Left kidney (tissue), 2 donors: ENCODE results near the gene CLIC5. TPM values are rescaled to one million over a fixed set of nuclear protein-coding genes. Genes with fewer than 3 reads are reported as not detected.

Experiments
- DNase-seq: peaks from one replicate; pipeline ENCODE4 v3.0.0-alpha.2; 2013
- polyA plus RNA-seq: library from polyadenylated mRNA; unstranded; fragments of 120-200 nt; gene quantifications from one replicate; pipeline ENCODE4 v1.2.1, GENCODE V29; 2013; ENCODE audit not compliant: insufficient read length

The CLIC5 gene
- polyA plus RNA-seq, 1 donor: 209 TPM

- no peak for DNase-seq
Observed at GRCh38 chr6:45843848-45844521, 171.7 kb downstream of the CLIC5 start.

- no peak for DNase-seq
Observed at GRCh38 chr6:45841062-45841461, 174.6 kb downstream of the CLIC5 start.

- DNase-seq: no peak
Observed at GRCh38 chr6:45838996-45839395, 176.7 kb downstream of the CLIC5 start.

- DNase-seq: no peak
Observed at GRCh38 chr6:45838451-45838850, 177.2 kb downstream of the CLIC5 start.

- DNase-seq: no peak
Observed at GRCh38 chr6:45837541-45838200, 178.0 kb downstream of the CLIC5 start.

GRCh38 chr6:45836984-45837383 is 178.7 kb downstream of the CLIC5 start:
- no peak for DNase-seq

- DNase-seq: no peak
Observed at GRCh38 chr6:45836438-45836824, 179.2 kb downstream of the CLIC5 start.

GRCh38 chr6:45835721-45836437 is 179.8 kb downstream of the CLIC5 start:
- DNase-seq: no peak

- DNase-seq: no peak
Observed at GRCh38 chr6:45832063-45832462, 183.6 kb downstream of the CLIC5 start.

Other genes with a start within 250 kb of the CLIC5 start
- gene ENPP4, start 114.1 kb upstream of the CLIC5 start, polyA plus RNA-seq: 17.8 TPM
- gene ENPP5, start 155.1 kb upstream of the CLIC5 start, polyA plus RNA-seq: 20.1 TPM